Measurements from ENCODE around the gene GRIK3.

The GRIK3 gene

DNA sequence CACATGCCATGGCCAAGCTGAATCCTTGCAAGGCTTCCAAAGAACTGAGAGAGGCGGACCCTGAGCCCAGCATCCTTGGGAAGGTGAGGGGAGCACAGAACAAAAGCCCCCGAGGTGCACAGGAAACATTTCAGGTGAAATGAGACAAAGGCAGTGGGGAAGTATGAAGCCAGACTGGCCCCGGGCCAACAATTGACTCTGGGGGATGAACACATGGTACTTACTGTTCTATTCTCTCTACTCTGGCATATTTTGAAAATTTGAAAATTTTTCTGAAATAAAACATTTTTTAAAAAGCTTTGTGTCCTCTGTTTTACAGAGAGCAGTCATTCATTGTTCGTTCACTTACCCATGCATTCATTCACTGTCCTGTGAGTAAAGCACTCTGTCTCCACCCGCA is 77.7 kb downstream of the GRIK3 start:
- Histone ChIP-seq H3K79me2 (ENCODE audit: low read length) (no peaks in the 10 kb centered on the region), H3K4me3 (ENCODE audit: low read length) (no peak overlapping the region), H3K4me1 (ENCODE audit: low read length) (no peaks in the 10 kb centered on the region), H2AFZ (ENCODE audit: low read depth, low read length) (no peak overlapping the region), H3K36me3 (replicated peaks; ENCODE audit: low read depth, low read length) (no peaks in the 10 kb centered on the region), H3K9ac (ENCODE audit: low read length) (no peak overlapping the region), H3K27me3 (ENCODE audit: low read depth, low read length) (no peaks in the 10 kb centered on the region), H3K4me2 (ENCODE audit: low read length) (no peak overlapping the region), H3K9me3 (ENCODE audit: insufficient read depth, low read length) (no peaks in the 10 kb centered on the region), H3K27ac (ENCODE audit: low read length) (no peak overlapping the region), H4K20me1 (ENCODE audit: insufficient read depth, low read length) (no peaks in the 10 kb centered on the region)
- TF ChIP-seq CTCF (IDR thresholded peaks at IDR 0.05; ENCODE audit: low read depth, low read length), result no peak
- no peak for TF ChIP-seq EZH2phosphoT487 (IDR thresholded peaks at IDR 0.05; ENCODE audit: low read depth)

- Histone ChIP-seq H3K4me2 (ENCODE audit: low read length) (no peak overlapping the region), H3K9me3 (ENCODE audit: insufficient read depth, low read length) (no peaks in the 10 kb centered on the region), H2AFZ (ENCODE audit: low read depth, low read length) (no peak overlapping the region), H3K36me3 (replicated peaks; ENCODE audit: low read depth, low read length) (no peaks in the 10 kb centered on the region), H3K79me2 (ENCODE audit: low read length) (no peaks in the 10 kb centered on the region), H3K4me3 (ENCODE audit: low read length) (no peak overlapping the region), H3K27me3 (ENCODE audit: low read depth, low read length) (0 out of 2 replicates have a peak, but pooled peaks cover 3% of the 10 kb centered on the region), H4K20me1 (ENCODE audit: insufficient read depth, low read length) (no peaks in the 10 kb centered on the region), H3K4me1 (ENCODE audit: low read length) (no peaks in the 10 kb centered on the region), H3K27ac (ENCODE audit: low read length) (no peak overlapping the region), H3K9ac (ENCODE audit: low read length) (no peak overlapping the region)
- TF ChIP-seq CTCF (IDR thresholded peaks at IDR 0.05; ENCODE audit: low read depth, low read length), result no peak
- no peak for TF ChIP-seq EZH2phosphoT487 (IDR thresholded peaks at IDR 0.05; ENCODE audit: low read depth)
These were observed 79.3 kb downstream of the GRIK3 start for GRCh38 chr1:36955016-36955415.

DNA sequence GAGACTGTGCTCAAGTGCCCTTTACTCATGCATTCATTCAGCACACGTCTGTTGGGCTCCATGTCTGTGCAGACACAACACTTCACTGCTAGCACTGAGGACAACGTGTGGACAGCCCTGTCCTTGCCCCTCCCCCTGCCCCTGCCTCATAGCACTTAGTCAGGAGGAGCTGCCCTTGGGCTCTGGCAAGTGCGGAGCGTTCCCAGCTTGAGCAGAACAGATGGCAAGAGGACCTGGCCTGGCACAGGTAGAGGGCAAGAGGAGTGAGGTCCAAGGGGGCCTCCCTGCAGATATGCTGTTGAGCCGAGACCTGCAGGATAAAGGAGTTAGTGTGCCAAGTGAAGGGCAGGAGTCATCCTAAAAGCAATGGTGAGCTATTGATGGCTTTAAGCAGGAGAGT is 81.3 kb downstream of the GRIK3 start:
- H3K79me2 ChIP-seq (ENCODE audit: low read length), result no peaks in the 10 kb centered on the region
- H3K4me3 ChIP-seq (ENCODE audit: low read length), result no peak overlapping the region
- H4K20me1 ChIP-seq (ENCODE audit: insufficient read depth, low read length), result no peaks in the 10 kb centered on the region
- no peaks in the 10 kb centered on the region for H3K4me1 ChIP-seq (ENCODE audit: low read length)
- H3K4me2 ChIP-seq (ENCODE audit: low read length), result no peak overlapping the region
- TF ChIP-seq EZH2phosphoT487 (IDR thresholded peaks at IDR 0.05; ENCODE audit: low read depth) (no peak), CTCF (IDR thresholded peaks at IDR 0.05; ENCODE audit: low read depth, low read length) (no peak)
- H3K9me3 ChIP-seq (ENCODE audit: insufficient read depth, low read length), result no peaks in the 10 kb centered on the region
- H3K9ac ChIP-seq (ENCODE audit: low read length), result no peak overlapping the region
- H3K27me3 ChIP-seq (ENCODE audit: low read depth, low read length), result 0 out of 2 replicates have a peak, but pooled peaks cover 3% of the 10 kb centered on the region
- H3K27ac ChIP-seq (ENCODE audit: low read length), result no peak overlapping the region
- H2AFZ ChIP-seq (ENCODE audit: low read depth, low read length), result no peak overlapping the region
- H3K36me3 ChIP-seq (replicated peaks; ENCODE audit: low read depth, low read length), result no peaks in the 10 kb centered on the region

- Histone ChIP-seq H3K4me2 (ENCODE audit: low read length) (no peak overlapping the region), H3K9me3 (ENCODE audit: insufficient read depth, low read length) (no peaks in the 10 kb centered on the region), H3K27me3 (ENCODE audit: low read depth, low read length) (0 out of 2 replicates have a peak, but pooled peaks cover 3% of the 10 kb centered on the region), H3K4me3 (ENCODE audit: low read length) (no peak overlapping the region), H4K20me1 (ENCODE audit: insufficient read depth, low read length) (no peaks in the 10 kb centered on the region), H3K36me3 (replicated peaks; ENCODE audit: low read depth, low read length) (no peaks in the 10 kb centered on the region), H2AFZ (ENCODE audit: low read depth, low read length) (no peak overlapping the region), H3K9ac (ENCODE audit: low read length) (no peak overlapping the region), H3K27ac (ENCODE audit: low read length) (no peak overlapping the region), H3K79me2 (ENCODE audit: low read length) (no peaks in the 10 kb centered on the region), H3K4me1 (ENCODE audit: low read length) (no peaks in the 10 kb centered on the region)
- TF ChIP-seq CTCF (IDR thresholded peaks at IDR 0.05; ENCODE audit: low read depth, low read length) (no peak), EZH2phosphoT487 (IDR thresholded peaks at IDR 0.05; ENCODE audit: low read depth) (no peak)
These were observed 82.6 kb downstream of the GRIK3 start for GRCh38 chr1:36951761-36952160.
